IMR-90 (cell line): Measurements from ENCODE around the gene OTOGL. TPM values are rescaled to one million over a fixed set of nuclear protein-coding genes. Genes with fewer than 3 reads are reported as not detected.

Source experiments
- ATAC-seq: fragments of 200-7000 bp; cut with Tn5 transposase; 2 replicates; pipeline ENCODE4 v1.9.1; 2020; ENCODE audit warnings: low read depth, mild to moderate bottlenecking, moderate library complexity
- BruUV-seq: library from RNA; stranded (reverse); fragments of 400-500 nt; replicated peaks from 2 replicates; lab custom pipeline; 2021; lab: Mats Ljungman, UMichigan
- CTCF ChIA-PET: fragments of 300-600 bp; formaldehyde crosslinking; extraction: SDS; loops from one replicate; lab custom pipeline; 2021; ENCODE audit warnings: antibody characterized with exemption; lab: Yijun Ruan, JAX
- POLR2A ChIA-PET: fragments of 300-600 bp; sonication (Branson Sonifier 250); formaldehyde crosslinking; loops from one replicate; lab custom pipeline; 2022; ENCODE audit warnings: antibody characterized with exemption; ENCODE audit not compliant: unreplicated experiment; lab: Charles Lee
- DNase-seq: peaks from one replicate; pipeline ENCODE4 v3.0.0; 2013
- H2AFZ ChIP-seq: replicated peaks from 2 replicates; pipeline ENCODE3; 2013; ENCODE audit warnings: low read length, mild to moderate bottlenecking; ENCODE audit not compliant: poor library complexity
- H2AK5ac ChIP-seq: 2 replicates; pipeline ENCODE4 v1.6.1; 2013; ENCODE audit warnings: low read depth, low read length, inconsistent platforms
- H2AK9ac ChIP-seq: replicated peaks from 2 replicates; pipeline ENCODE3; 2013; ENCODE audit warnings: mild to moderate bottlenecking, low read depth, low read length, moderate library complexity; ENCODE audit not compliant: poor library complexity
- H2BK120ac ChIP-seq: 2 replicates; pipeline ENCODE4 v1.6.1; 2013; ENCODE audit warnings: low read depth, low read length, inconsistent platforms
- H2BK15ac ChIP-seq: 3 replicates; pipeline ENCODE4 v1.6.1; 2013; ENCODE audit warnings: low read depth, low read length, inconsistent platforms
- H2BK20ac ChIP-seq: 2 replicates; pipeline ENCODE4 v1.6.1; 2013; ENCODE audit warnings: low read depth, mild to moderate bottlenecking, inconsistent platforms, low read length, moderate library complexity
- H2BK5ac ChIP-seq: 2 replicates; pipeline ENCODE4 v1.6.1; 2013; ENCODE audit warnings: mild to moderate bottlenecking, low read depth, low read length, inconsistent platforms; ENCODE audit not compliant: poor library complexity, severe bottlenecking
- H3K14ac ChIP-seq: replicated peaks from 2 replicates; pipeline ENCODE4 v1.6.1; 2013; ENCODE audit warnings: low read depth, low read length, inconsistent platforms
- H3K18ac ChIP-seq: 2 replicates; pipeline ENCODE4 v1.6.1; 2013; ENCODE audit warnings: low read depth, low read length, control low read depth
- H3K23ac ChIP-seq: 2 replicates; pipeline ENCODE4 v1.6.1; 2013; ENCODE audit warnings: low read depth, low read length, inconsistent platforms
- H3K27ac ChIP-seq: 2 replicates; pipeline ENCODE4 v1.5.1; 2013; ENCODE audit warnings: mild to moderate bottlenecking, control low read depth, low read length; ENCODE audit not compliant: insufficient read depth
- H3K27me3 ChIP-seq: 2 replicates; pipeline ENCODE4 v1.6.1; 2013; ENCODE audit warnings: low read length; ENCODE audit not compliant: control insufficient read depth, insufficient read depth
- H3K36me3 ChIP-seq: 2 replicates; pipeline ENCODE4 v1.6.1; 2013; ENCODE audit warnings: low read length, mixed read lengths; ENCODE audit not compliant: control insufficient read depth, insufficient read depth
- H3K4ac ChIP-seq: 2 replicates; pipeline ENCODE4 v1.6.1; 2013; ENCODE audit warnings: low read depth, low read length, inconsistent platforms
- H3K4me1 ChIP-seq: 2 replicates; pipeline ENCODE4 v1.6.1; 2013; ENCODE audit warnings: low read length, mixed read lengths; ENCODE audit not compliant: control insufficient read depth, insufficient read depth
- H3K4me2 ChIP-seq: 2 replicates; pipeline ENCODE4 v1.6.1; 2013; ENCODE audit warnings: low read depth, mild to moderate bottlenecking, control low read depth, low read length, moderate library complexity
- H3K4me3 ChIP-seq: 2 replicates; pipeline ENCODE4 v1.5.1; 2013; ENCODE audit warnings: low read depth, mild to moderate bottlenecking, control low read depth, low read length, moderate library complexity; ENCODE audit not compliant: insufficient read depth
- H3K56ac ChIP-seq: 2 replicates; pipeline ENCODE4 v1.6.1; 2013; ENCODE audit warnings: low read length, inconsistent platforms; ENCODE audit not compliant: insufficient read depth; ENCODE audit errors: extremely low read depth
- H3K79me1 ChIP-seq, 2 experiments: 2 replicates each; pipeline ENCODE4 v1.6.1; 2013; ENCODE audit warnings: low read length in 2 of 2, inconsistent platforms in 1 of 2, low read depth in 1 of 2
- H3K9ac ChIP-seq: 2 replicates; pipeline ENCODE4 v1.6.1; 2013; ENCODE audit warnings: low read depth, low read length, control low read depth
- H3K9me1 ChIP-seq: 2 replicates; pipeline ENCODE4 v1.6.1; 2013; ENCODE audit warnings: low read length, inconsistent platforms; ENCODE audit not compliant: insufficient read depth
- H3K9me3 ChIP-seq: 2 replicates; pipeline ENCODE4 v1.6.1; 2013; ENCODE audit warnings: low read length; ENCODE audit not compliant: control insufficient read depth, insufficient read depth
- H4K20me1 ChIP-seq: 2 replicates; pipeline ENCODE4 v1.6.1; 2013; ENCODE audit warnings: low read length, inconsistent platforms; ENCODE audit not compliant: insufficient read depth
- H4K5ac ChIP-seq: 2 replicates; pipeline ENCODE4 v1.6.1; 2013; ENCODE audit warnings: mild to moderate bottlenecking, low read depth, low read length, control low read depth
- H4K8ac ChIP-seq, 2 experiments: 2 replicates each; pipeline ENCODE4 v1.6.1; 2013; ENCODE audit warnings: low read depth in 2 of 2, low read length in 2 of 2, control low read depth in 1 of 2, inconsistent platforms in 1 of 2
- H4K91ac ChIP-seq: 2 replicates; pipeline ENCODE4 v1.6.1; 2013; ENCODE audit warnings: low read depth, low read length, inconsistent platforms; ENCODE audit not compliant: insufficient read depth
- BHLHE40 ChIP-seq: fragments of 150-350 bp; IDR thresholded peaks from 2 replicates; pipeline ENCODE4 v1.6.1; 2016; ENCODE audit warnings: mild to moderate bottlenecking, low read depth, low read length
- CEBPB ChIP-seq: IDR thresholded peaks from 2 replicates; pipeline ENCODE4 v1.6.1; 2012; ENCODE audit warnings: low read depth, low read length, improper control_type of control experiment
- FOS ChIP-seq: fragments of 150-350 bp; IDR thresholded peaks from 2 replicates; pipeline ENCODE4 v1.6.1; 2016; ENCODE audit warnings: low read depth, low read length
- MAFK ChIP-seq: IDR thresholded peaks from 2 replicates; pipeline ENCODE4 v1.6.1; 2012; ENCODE audit warnings: low read depth, low read length, improper control_type of control experiment
- MAZ ChIP-seq: IDR thresholded peaks from 2 replicates; pipeline ENCODE4 v1.6.1; 2012; ENCODE audit warnings: low read depth, mild to moderate bottlenecking, low read length, improper control_type of control experiment, moderate library complexity, borderline replicate concordance
- MXI1 ChIP-seq: IDR thresholded peaks from 2 replicates; pipeline ENCODE4 v1.6.1; 2012; ENCODE audit warnings: low read depth, mild to moderate bottlenecking, low read length, moderate library complexity, borderline replicate concordance
- NFE2L2 ChIP-seq: fragments of 150-350 bp; IDR thresholded peaks from 2 replicates; pipeline ENCODE4 v1.6.1; 2016; ENCODE audit warnings: low read depth, mild to moderate bottlenecking, low read length
- POLR2A ChIP-seq: IDR thresholded peaks from 2 replicates; pipeline ENCODE4 v1.6.1; 2012; ENCODE audit warnings: mild to moderate bottlenecking, low read depth, low read length
- RAD21 ChIP-seq: IDR thresholded peaks from 2 replicates; pipeline ENCODE4 v1.6.1; 2012; ENCODE audit warnings: low read length, improper control_type of control experiment
- RCOR1 ChIP-seq: IDR thresholded peaks from 2 replicates; pipeline ENCODE4 v1.6.1; 2012; ENCODE audit warnings: mild to moderate bottlenecking, low read length, improper control_type of control experiment; ENCODE audit not compliant: insufficient replicate concordance
- RFX5 ChIP-seq: IDR thresholded peaks from 2 replicates; pipeline ENCODE4 v1.8.0; 2012; ENCODE audit warnings: low read depth, mild to moderate bottlenecking, low read length, moderate library complexity
- SMC3 ChIP-seq: fragments of 150-350 bp; IDR thresholded peaks from 2 replicates; pipeline ENCODE4 v1.6.1; 2016; ENCODE audit warnings: low read depth, mild to moderate bottlenecking, antibody characterized with exemption, low read length, moderate library complexity
- WGBS, 2 experiments: methylation state at CpG; one replicate each; pipeline versions ENCODE4 v1.1.5 to v1.1.7; 2013; ENCODE audit warnings: missing lambda C conversion rate in 2 of 2; ENCODE audit not compliant: insufficient read length in 1 of 2; ENCODE audit errors: extremely low coverage in 2 of 2; 5-methylcytosine and 5-hydroxymethylcytosine counted together
- dilution Hi-C: fragments of 300-500 bp; cut with HindIII; formaldehyde crosslinking; loops from one replicate; pipeline ENCODE4 v1.14.3; 2018; ENCODE audit warnings: low sequenced_read_pairs; ENCODE audit not compliant: unreplicated experiment
- in situ Hi-C: fragments of 300-500 bp; cut with MboI; formaldehyde crosslinking; loops from 3 replicates; pipeline ENCODE4 v1.14.3; 2019; ENCODE audit warnings: low sequenced_read_pairs, inconsistent platforms, mixed read lengths
- intact Hi-C: fragments of 100-400 bp; cut with micrococcal nuclease; formaldehyde crosslinking; loops from 2 replicates; pipeline ENCODE4 v1.10.0; 2022
- polyA plus RNA-seq, 3 experiments: library from polyadenylated mRNA; depleted of rRNA; stranded (reverse); fragments of >200 nt; gene quantifications; 2 replicates each; pipeline ENCODE4 v1.2.3, GENCODE V29; 2012; ENCODE audit warnings: low replicate concordance in 1 of 3
- total RNA-seq: library from RNA; depleted of rRNA; stranded (reverse); fragments of >200 nt; gene quantifications from 2 replicates; pipeline ENCODE4 v1.2.3, GENCODE V29; 2012
- TF ChIP-seq, protein P1 (sequence below): conservative IDR thresholded peaks from 2 replicates; pipeline ENCODE4 v1.5.1; 2012; ENCODE audit warnings: mild to moderate bottlenecking, low read depth, low read length, improper control_type of control experiment
- TF ChIP-seq, protein P2 (sequence below): fragments of 150-350 bp; IDR thresholded peaks from 2 replicates; pipeline ENCODE4 v1.6.1; 2017; ENCODE audit warnings: mild to moderate bottlenecking, antibody characterized with exemption, low read length, low read depth
- TF ChIP-seq, protein P3 (sequence below): fragments of 150-350 bp; IDR thresholded peaks from 2 replicates; pipeline ENCODE4 v1.6.1; 2016; ENCODE audit warnings: low read depth, mild to moderate bottlenecking, low read length, moderate library complexity, borderline replicate concordance

Gene OTOGL
- total and polyA plus RNA-seq, 2 of the 4 experiments (the other 2 are of a cell fraction), result 0.10 to 0.18 TPM

DNA sequence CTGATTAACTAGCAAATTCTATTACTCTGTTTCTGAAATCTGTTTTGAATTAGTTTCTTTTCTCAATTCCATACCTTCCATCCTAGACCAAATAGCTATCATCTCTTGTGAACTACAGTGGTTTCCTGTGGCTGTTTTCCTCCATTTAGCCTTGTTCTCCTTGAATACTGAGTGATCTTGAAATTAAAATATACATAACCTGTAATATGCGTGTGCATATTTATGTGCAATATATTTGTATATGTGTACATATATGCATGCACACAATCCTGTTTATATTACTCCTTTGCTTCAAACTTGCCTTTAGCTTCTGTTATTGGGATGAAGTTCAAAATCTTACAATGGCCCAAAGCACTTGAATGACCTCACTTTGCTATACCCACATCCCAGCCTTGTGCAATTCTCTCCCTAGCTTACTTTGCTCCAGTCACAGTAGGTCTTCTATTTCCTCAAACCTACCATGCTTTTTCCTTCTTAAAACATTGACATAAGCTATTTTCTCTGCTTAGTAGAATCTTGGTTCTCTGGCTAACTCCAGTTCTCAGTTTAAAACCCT lies 99.5 kb downstream of the OTOGL start:
- POLR2A ChIA-PET, result no interaction called here
- DNase-seq (no peak), ATAC-seq (no peak)
- WGBS, 2 experiments, result no CpG with 5 or more reads among the region's 1 CpG
- no peak overlapping the region for H2BK20ac ChIP-seq
- H2BK15ac ChIP-seq, result no peak overlapping the region
- no peak overlapping the region for H4K5ac ChIP-seq
- no peaks in the 10 kb centered on the region for H3K4me1 ChIP-seq
- H3K9ac ChIP-seq, result no peak overlapping the region
- H2BK120ac ChIP-seq, result no peak overlapping the region
- no peaks in the 10 kb centered on the region for H3K79me1 ChIP-seq
- no peaks in the 10 kb centered on the region for H3K9me3 ChIP-seq
- no peak overlapping the region for H4K91ac ChIP-seq
- H3K9me1 ChIP-seq, result no peaks in the 10 kb centered on the region
- no peak overlapping the region for H2AK9ac ChIP-seq
- H3K27ac ChIP-seq, result no peak overlapping the region
- intact Hi-C loops (loop anchor here (5.0 kb wide), 2 partner anchors 743 to 1058 kb away; no protein-coding TSS in a partner anchor), in situ Hi-C loops (loop anchor here (10.0 kb wide), 1 partner anchor 746 kb away; no protein-coding TSS in a partner anchor), dilution Hi-C loops (no loop called here)
- H3K14ac ChIP-seq, result no peak overlapping the region
- H3K27me3 ChIP-seq, result no peaks in the 10 kb centered on the region
- no peak overlapping the region for H3K23ac ChIP-seq
- no peak overlapping the region for H3K4ac ChIP-seq
- no peak overlapping the region for H4K8ac ChIP-seq
- no peak overlapping the region for H3K56ac ChIP-seq
- H2BK5ac ChIP-seq, result no peak overlapping the region
- H3K36me3 ChIP-seq, result no peaks in the 10 kb centered on the region
- H3K4me3 ChIP-seq, result no peak overlapping the region
- TF ChIP-seq FOS (no peak), RAD21 (no peak), NFE2L2 (no peak), POLR2A (no peak), SMC3 (no peak), BHLHE40 (no peak), RFX5 (no peak), MAZ (no peak), MXI1 (no peak), RCOR1 (no peak), CEBPB (no peak), MAFK (no peak)
- TF ChIP-seq, protein P1, sequence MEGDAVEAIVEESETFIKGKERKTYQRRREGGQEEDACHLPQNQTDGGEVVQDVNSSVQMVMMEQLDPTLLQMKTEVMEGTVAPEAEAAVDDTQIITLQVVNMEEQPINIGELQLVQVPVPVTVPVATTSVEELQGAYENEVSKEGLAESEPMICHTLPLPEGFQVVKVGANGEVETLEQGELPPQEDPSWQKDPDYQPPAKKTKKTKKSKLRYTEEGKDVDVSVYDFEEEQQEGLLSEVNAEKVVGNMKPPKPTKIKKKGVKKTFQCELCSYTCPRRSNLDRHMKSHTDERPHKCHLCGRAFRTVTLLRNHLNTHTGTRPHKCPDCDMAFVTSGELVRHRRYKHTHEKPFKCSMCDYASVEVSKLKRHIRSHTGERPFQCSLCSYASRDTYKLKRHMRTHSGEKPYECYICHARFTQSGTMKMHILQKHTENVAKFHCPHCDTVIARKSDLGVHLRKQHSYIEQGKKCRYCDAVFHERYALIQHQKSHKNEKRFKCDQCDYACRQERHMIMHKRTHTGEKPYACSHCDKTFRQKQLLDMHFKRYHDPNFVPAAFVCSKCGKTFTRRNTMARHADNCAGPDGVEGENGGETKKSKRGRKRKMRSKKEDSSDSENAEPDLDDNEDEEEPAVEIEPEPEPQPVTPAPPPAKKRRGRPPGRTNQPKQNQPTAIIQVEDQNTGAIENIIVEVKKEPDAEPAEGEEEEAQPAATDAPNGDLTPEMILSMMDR, result no peak
- TF ChIP-seq, protein P2, sequence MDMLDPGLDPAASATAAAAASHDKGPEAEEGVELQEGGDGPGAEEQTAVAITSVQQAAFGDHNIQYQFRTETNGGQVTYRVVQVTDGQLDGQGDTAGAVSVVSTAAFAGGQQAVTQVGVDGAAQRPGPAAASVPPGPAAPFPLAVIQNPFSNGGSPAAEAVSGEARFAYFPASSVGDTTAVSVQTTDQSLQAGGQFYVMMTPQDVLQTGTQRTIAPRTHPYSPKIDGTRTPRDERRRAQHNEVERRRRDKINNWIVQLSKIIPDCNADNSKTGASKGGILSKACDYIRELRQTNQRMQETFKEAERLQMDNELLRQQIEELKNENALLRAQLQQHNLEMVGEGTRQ, result no peak
- TF ChIP-seq, protein P3, sequence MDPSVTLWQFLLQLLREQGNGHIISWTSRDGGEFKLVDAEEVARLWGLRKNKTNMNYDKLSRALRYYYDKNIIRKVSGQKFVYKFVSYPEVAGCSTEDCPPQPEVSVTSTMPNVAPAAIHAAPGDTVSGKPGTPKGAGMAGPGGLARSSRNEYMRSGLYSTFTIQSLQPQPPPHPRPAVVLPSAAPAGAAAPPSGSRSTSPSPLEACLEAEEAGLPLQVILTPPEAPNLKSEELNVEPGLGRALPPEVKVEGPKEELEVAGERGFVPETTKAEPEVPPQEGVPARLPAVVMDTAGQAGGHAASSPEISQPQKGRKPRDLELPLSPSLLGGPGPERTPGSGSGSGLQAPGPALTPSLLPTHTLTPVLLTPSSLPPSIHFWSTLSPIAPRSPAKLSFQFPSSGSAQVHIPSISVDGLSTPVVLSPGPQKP, result no peak
- BruUV-seq, result no TSS peak
- H3K4me2 ChIP-seq, result no peak overlapping the region
- no peak overlapping the region for H2AFZ ChIP-seq
- H4K20me1 ChIP-seq, result no peaks in the 10 kb centered on the region
- no peak overlapping the region for H2AK5ac ChIP-seq
- CTCF ChIA-PET, result interaction anchor here (1.0 to 2.6 kb wide), 3 partner anchors 9 to 71 kb away, joined by 3 to 9 read pairs (median 4); no protein-coding TSS in a partner anchor
- no peak overlapping the region for H3K18ac ChIP-seq
